Stomach (tissue), 4 donors: Measurements from ENCODE around the gene MB21D2.

Experiments
- CTCF ChIP-seq, 7 experiments: fragments of 450-650 bp in 4 of 7; fragments of 200-600 bp in 3 of 7; sonication (generic) in 3 of 7; IDR thresholded peaks; one replicate each; pipeline ENCODE4 v1.5.1; 2016 to 2019; ENCODE audit warnings: antibody characterized with exemption in 7 of 7, control low read depth in 2 of 7, mild to moderate bottlenecking in 1 of 7
- POLR2AphosphoS5 ChIP-seq, 3 donors: sonication (generic); formaldehyde crosslinking; IDR thresholded peaks; one replicate each; pipeline ENCODE4 v1.6.1; 2016; ENCODE audit warnings: antibody characterized with exemption in 3 of 3

GRCh38 chr3:192851821-192852372 is 65.8 kb downstream of the MB21D2 start:
- peak in 1 of 7 experiments; percentile 7 for TF ChIP-seq CTCF (IDR thresholded peaks at IDR 0.05)
- TF ChIP-seq POLR2AphosphoS5 (IDR thresholded peaks at IDR 0.05), result peak in 2 of 3 donors; percentile 49 to 68
